ENCODE data around the gene MYF5. TPM values are rescaled to one million over a fixed set of nuclear protein-coding genes. Genes with fewer than 3 reads are reported as not detected.

The MYF5 gene
- total RNA-seq, 1 experiment from 2014 or later, result not detected

- no peak for TF ChIP-seq CTCF (conservative IDR thresholded peaks at IDR 0.05; ENCODE audit: low read depth, low read length)
- TF ChIP-seq EZH2phosphoT487 (IDR thresholded peaks at IDR 0.05; ENCODE audit: borderline replicate concordance, low read length), result no peak
- TF ChIP-seq EZH2 (IDR thresholded peaks at IDR 0.05; ENCODE audit: low read length, unreplicated experiment), result no peak
- Histone ChIP-seq H3K27ac (ENCODE audit: low read length) (no peak overlapping the region), H3K9me2 (replicated peaks; ENCODE audit: low read length) (no peaks in the 10 kb centered on the region), H3F3A (ENCODE audit: low read length, unreplicated experiment) (no peaks in the 10 kb centered on the region), H2AFZ (ENCODE audit: low read length) (no peak overlapping the region), H3K9me3 (ENCODE audit: low read length) (no peaks in the 10 kb centered on the region), H3K27me3 (ENCODE audit: low read length) (0 out of 2 replicates have a peak, but pooled peaks cover 11% of the 10 kb centered on the region), H4K20me1 (ENCODE audit: low read length) (no peaks in the 10 kb centered on the region), H3K4me1 (ENCODE audit: insufficient read depth, low read length) (no peaks in the 10 kb centered on the region), H3K36me3 (ENCODE audit: low read depth, low read length) (no peaks in the 10 kb centered on the region), H3K9ac (ENCODE audit: low read length) (no peak overlapping the region), H3K4me3 (ENCODE audit: low read length) (no peak overlapping the region), H3K4me2 (ENCODE audit: low read length) (no peak overlapping the region), H3K79me2 (ENCODE audit: low read length) (no peaks in the 10 kb centered on the region)
- intact Hi-C loops (cut with micrococcal nuclease), result loop anchor here (10.0 kb wide), 1 partner anchor 55 kb away; no protein-coding TSS in a partner anchor
- BruUV-seq (replicated peaks), result no TSS peak
- DNase-seq, result no peak
- no peak for ATAC-seq
- ChIA-PET CTCF (no interaction called here), POLR2A (ENCODE audit: unreplicated experiment) (no interaction called here)
These were observed 37.2 kb upstream of the MYF5 start for GRCh38 chr12:80679346-80680131.

- H3K27ac ChIP-seq (ENCODE audit: low read length), result no peak overlapping the region
- CTCF ChIA-PET, result no interaction called here
- no peaks in the 10 kb centered on the region for H3F3A ChIP-seq (ENCODE audit: low read length, unreplicated experiment)
- H3K36me3 ChIP-seq (ENCODE audit: low read depth, low read length), result no peaks in the 10 kb centered on the region
- H3K4me2 ChIP-seq (ENCODE audit: low read length), result no peak overlapping the region
- no peaks in the 10 kb centered on the region for H3K4me1 ChIP-seq (ENCODE audit: insufficient read depth, low read length)
- TF ChIP-seq EZH2 (IDR thresholded peaks at IDR 0.05; ENCODE audit: low read length, unreplicated experiment), result no peak
- TF ChIP-seq CTCF (conservative IDR thresholded peaks at IDR 0.05; ENCODE audit: low read depth, low read length), result no peak
- TF ChIP-seq EZH2phosphoT487 (IDR thresholded peaks at IDR 0.05; ENCODE audit: borderline replicate concordance, low read length), result no peak
- no peaks in the 10 kb centered on the region for H3K79me2 ChIP-seq (ENCODE audit: low read length)
- H3K9me3 ChIP-seq (ENCODE audit: low read length), result no peaks in the 10 kb centered on the region
- no TSS peak for BruUV-seq (replicated peaks)
- POLR2A ChIA-PET (ENCODE audit: unreplicated experiment), result interaction anchor here (0.6 kb wide), 1 partner anchor 186 kb away, joined by 3 read pairs; no protein-coding TSS in a partner anchor
- no peak overlapping the region for H3K9ac ChIP-seq (ENCODE audit: low read length)
- no peak overlapping the region for H2AFZ ChIP-seq (ENCODE audit: low read length)
- H3K4me3 ChIP-seq (ENCODE audit: low read length), result no peak overlapping the region
- ATAC-seq, result no peak
- no peaks in the 10 kb centered on the region for H4K20me1 ChIP-seq (ENCODE audit: low read length)
- no peak for DNase-seq
- H3K27me3 ChIP-seq (ENCODE audit: low read length), result 0 out of 2 replicates have a peak, but pooled peaks cover 11% of the 10 kb centered on the region
- H3K9me2 ChIP-seq (replicated peaks; ENCODE audit: low read length), result no peaks in the 10 kb centered on the region
- intact Hi-C loops (cut with micrococcal nuclease), result no loop called here
These were observed 35.4 kb upstream of the MYF5 start for GRCh38 chr12:80681287-80681686.

- no peaks in the 10 kb centered on the region for H3K79me2 ChIP-seq (ENCODE audit: low read length)
- no peaks in the 10 kb centered on the region for H4K20me1 ChIP-seq (ENCODE audit: low read length)
- no peaks in the 10 kb centered on the region for H3K4me1 ChIP-seq (ENCODE audit: insufficient read depth, low read length)
- intact Hi-C loops (cut with micrococcal nuclease), result no loop called here
- H2AFZ ChIP-seq (ENCODE audit: low read length), result no peak overlapping the region
- no peak overlapping the region for H3K27ac ChIP-seq (ENCODE audit: low read length)
- H3K9me3 ChIP-seq (ENCODE audit: low read length), result no peaks in the 10 kb centered on the region
- ChIA-PET POLR2A (ENCODE audit: unreplicated experiment) (interaction anchor here (0.6 kb wide), 1 partner anchor 186 kb away, joined by 3 read pairs; no protein-coding TSS in a partner anchor), CTCF (no interaction called here)
- H3K27me3 ChIP-seq (ENCODE audit: low read length), result 0 out of 2 replicates have a peak, but pooled peaks cover 11% of the 10 kb centered on the region
- BruUV-seq (replicated peaks), result no TSS peak
- DNase-seq, result no peak
- no peak for TF ChIP-seq CTCF (conservative IDR thresholded peaks at IDR 0.05; ENCODE audit: low read depth, low read length)
- TF ChIP-seq EZH2 (IDR thresholded peaks at IDR 0.05; ENCODE audit: low read length, unreplicated experiment), result no peak
- TF ChIP-seq EZH2phosphoT487 (IDR thresholded peaks at IDR 0.05; ENCODE audit: borderline replicate concordance, low read length), result no peak
- no peak for ATAC-seq
- no peaks in the 10 kb centered on the region for H3K36me3 ChIP-seq (ENCODE audit: low read depth, low read length)
- no peaks in the 10 kb centered on the region for H3F3A ChIP-seq (ENCODE audit: low read length, unreplicated experiment)
- no peak overlapping the region for H3K9ac ChIP-seq (ENCODE audit: low read length)
- H3K9me2 ChIP-seq (replicated peaks; ENCODE audit: low read length), result no peaks in the 10 kb centered on the region
- H3K4me3 ChIP-seq (ENCODE audit: low read length), result no peak overlapping the region
- H3K4me2 ChIP-seq (ENCODE audit: low read length), result no peak overlapping the region
These were observed 34.9 kb upstream of the MYF5 start for GRCh38 chr12:80681786-80682185.

All from PC-3 (cell line).